ENCODE data around the gene NANOS1. TPM values are rescaled to one million over a fixed set of nuclear protein-coding genes. Genes with fewer than 3 reads are reported as not detected.

NANOS1 gene
- total RNA-seq, 1 donor from 2014 or later, result 10.2 TPM

- Histone ChIP-seq H3K4me1 (no peaks in the 10 kb centered on the region), H3K27ac (no peak overlapping the region), H3K9me3 (ENCODE audit: low read depth) (no peaks in the 10 kb centered on the region), H3K27me3 (no peaks in the 10 kb centered on the region), H3F3A (ENCODE audit: low read depth) (peaks cover 27% of the 10 kb centered on the region), H3K36me3 (peaks cover 46% of the 10 kb centered on the region), H3K9ac (no peak overlapping the region), H4K20me1 (ENCODE audit: low read depth) (peaks cover 81% of the 10 kb centered on the region), H3K4me2 (no peak overlapping the region), H3K4me3 (no peak overlapping the region), H3K79me2 (ENCODE audit: low read depth) (peaks cover 63% of the 10 kb centered on the region), H2AFZ (replicated peaks) (no peak overlapping the region)
- H3K36me3 Mint-ChIP-seq, result peaks cover 43% of the 10 kb centered on the region
- no peak for DNase-seq (ENCODE audit: low spot score)
- no peak overlapping the region for H3K4me3 Mint-ChIP-seq
- H3K9me3 Mint-ChIP-seq, result no peaks in the 10 kb centered on the region
- no peak overlapping the region for H3K27ac Mint-ChIP-seq
- H3K4me1 Mint-ChIP-seq, result no peaks in the 10 kb centered on the region
- no peak for TF ChIP-seq EZH2 (IDR thresholded peaks at IDR 0.05)
- no peak for TF ChIP-seq CTCF (IDR thresholded peaks at IDR 0.05)
- no peak for TF ChIP-seq EZH2phosphoT487 (IDR thresholded peaks at IDR 0.05)
- H3K27me3 Mint-ChIP-seq (ENCODE audit: insufficient read depth, low read depth), result peaks cover 3% of the 10 kb centered on the region
Measured at GRCh38 chr10:119039161-119039560, 9.6 kb downstream of the NANOS1 start.

- Histone ChIP-seq H3K4me3 (no peak overlapping the region), H3K27me3 (no peaks in the 10 kb centered on the region), H2AFZ (replicated peaks) (no peak overlapping the region), H3K27ac (no peak overlapping the region), H3K79me2 (ENCODE audit: low read depth) (peaks cover 83% of the 10 kb centered on the region), H4K20me1 (ENCODE audit: low read depth) (peaks cover 88% of the 10 kb centered on the region), H3K9ac (no peak overlapping the region), H3K4me2 (no peak overlapping the region), H3K9me3 (ENCODE audit: low read depth) (no peaks in the 10 kb centered on the region), H3K4me1 (no peaks in the 10 kb centered on the region), H3F3A (ENCODE audit: low read depth) (peaks cover 13% of the 10 kb centered on the region), H3K36me3 (peaks cover 33% of the 10 kb centered on the region)
- H3K27me3 Mint-ChIP-seq (ENCODE audit: insufficient read depth, low read depth), result peaks cover 3% of the 10 kb centered on the region
- H3K27ac Mint-ChIP-seq, result no peak overlapping the region
- no peak overlapping the region for H3K4me3 Mint-ChIP-seq
- peaks cover 42% of the 10 kb centered on the region for H3K36me3 Mint-ChIP-seq
- TF ChIP-seq EZH2 (IDR thresholded peaks at IDR 0.05) (no peak), CTCF (IDR thresholded peaks at IDR 0.05) (no peak), EZH2phosphoT487 (IDR thresholded peaks at IDR 0.05) (no peak)
- no peaks in the 10 kb centered on the region for H3K4me1 Mint-ChIP-seq
- DNase-seq (ENCODE audit: low spot score), result no peak
- no peaks in the 10 kb centered on the region for H3K9me3 Mint-ChIP-seq
Measured at GRCh38 chr10:119041326-119041725, 11.8 kb downstream of the NANOS1 start.

- Histone ChIP-seq H2AFZ (replicated peaks) (no peak overlapping the region), H3F3A (ENCODE audit: low read depth) (peaks cover 5% of the 10 kb centered on the region), H3K79me2 (ENCODE audit: low read depth) (peaks cover 87% of the 10 kb centered on the region), H3K9me3 (ENCODE audit: low read depth) (no peaks in the 10 kb centered on the region), H3K27ac (no peak overlapping the region), H4K20me1 (ENCODE audit: low read depth) (peaks cover 88% of the 10 kb centered on the region), H3K4me3 (no peak overlapping the region), H3K4me2 (no peak overlapping the region), H3K4me1 (no peaks in the 10 kb centered on the region), H3K36me3 (peaks cover 25% of the 10 kb centered on the region), H3K27me3 (no peaks in the 10 kb centered on the region), H3K9ac (no peak overlapping the region)
- H3K36me3 Mint-ChIP-seq, result peaks cover 42% of the 10 kb centered on the region
- H3K27me3 Mint-ChIP-seq (ENCODE audit: insufficient read depth, low read depth), result peaks cover 3% of the 10 kb centered on the region
- H3K4me3 Mint-ChIP-seq, result no peak overlapping the region
- no peaks in the 10 kb centered on the region for H3K4me1 Mint-ChIP-seq
- H3K9me3 Mint-ChIP-seq, result no peaks in the 10 kb centered on the region
- no peak overlapping the region for H3K27ac Mint-ChIP-seq
- no peak for DNase-seq (ENCODE audit: low spot score)
- no peak for TF ChIP-seq EZH2phosphoT487 (IDR thresholded peaks at IDR 0.05)
- no peak for TF ChIP-seq CTCF (IDR thresholded peaks at IDR 0.05)
- TF ChIP-seq EZH2 (IDR thresholded peaks at IDR 0.05), result no peak
Measured at GRCh38 chr10:119042169-119042568, 12.7 kb downstream of the NANOS1 start.
